Thyroid gland (tissue), 4 donors: Measurements from ENCODE around the gene LRCOL1.

Experiments
- CTCF ChIP-seq, 6 experiments: fragments of 200-600 bp in 3 of 6; fragments of 450-650 bp in 3 of 6; sonication (generic) in 3 of 6; IDR thresholded peaks; one replicate each; pipeline ENCODE4 v1.5.1; 2016 to 2019; ENCODE audit warnings: antibody characterized with exemption in 6 of 6, mild to moderate bottlenecking in 2 of 6, inconsistent platforms in 1 of 6, moderate library complexity in 1 of 6
- POLR2A ChIP-seq, 2 donors: fragments of 450-650 bp; IDR thresholded peaks; one replicate each; pipeline ENCODE4 v1.6.1; 2017; ENCODE audit warnings: antibody characterized with exemption in 2 of 2, mild to moderate bottlenecking in 2 of 2, moderate library complexity in 1 of 2

- TF ChIP-seq POLR2A (IDR thresholded peaks at IDR 0.05) (no peak), CTCF (IDR thresholded peaks at IDR 0.05) (no peak)
These were observed 33.0 kb downstream of the LRCOL1 start for GRCh38 chr12:132577191-132577920.
